BLaER1 (cell line): ENCODE data around the gene CXCR4.
"Not testable (repeated sequence)": the region's sequence is repeated elsewhere in the genome, so short reads cannot be mapped to it uniquely, and the experiment has no call there.

Source experiments
- H3K27ac ChIP-seq: shearing (Covaris generic); formaldehyde crosslinking; 2 replicates; pipeline ENCODE4 v1.8.1; 2022
- H3K27me3 ChIP-seq: shearing (Covaris generic); formaldehyde crosslinking; 2 replicates; pipeline ENCODE4 v1.8.1; 2022
- H3K36me3 ChIP-seq: shearing (Covaris generic); formaldehyde crosslinking; 2 replicates; pipeline ENCODE4 v1.8.1; 2022
- H3K4me1 ChIP-seq: shearing (Covaris generic); formaldehyde crosslinking; 2 replicates; pipeline ENCODE4 v1.8.1; 2022
- H3K4me2 ChIP-seq: shearing (Covaris generic); formaldehyde crosslinking; 2 replicates; pipeline ENCODE4 v1.8.1; 2022
- H3K4me3 ChIP-seq: shearing (Covaris generic); formaldehyde crosslinking; 2 replicates; pipeline ENCODE4 v1.8.1; 2022
- H3K9ac ChIP-seq: shearing (Covaris generic); formaldehyde crosslinking; 2 replicates; pipeline ENCODE4 v1.8.1; 2022
- H3K9me3 ChIP-seq: shearing (Covaris generic); formaldehyde crosslinking; 2 replicates; pipeline ENCODE4 v1.8.1; 2022
- H4K20me1 ChIP-seq: shearing (Covaris generic); formaldehyde crosslinking; 2 replicates; pipeline ENCODE4 v1.8.1; 2022
- Cebpa-rat ChIP-seq: shearing (Covaris generic); IDR thresholded peaks from 2 replicates; pipeline ENCODE4 v1.8.1; 2022

The CXCR4 gene

DNA sequence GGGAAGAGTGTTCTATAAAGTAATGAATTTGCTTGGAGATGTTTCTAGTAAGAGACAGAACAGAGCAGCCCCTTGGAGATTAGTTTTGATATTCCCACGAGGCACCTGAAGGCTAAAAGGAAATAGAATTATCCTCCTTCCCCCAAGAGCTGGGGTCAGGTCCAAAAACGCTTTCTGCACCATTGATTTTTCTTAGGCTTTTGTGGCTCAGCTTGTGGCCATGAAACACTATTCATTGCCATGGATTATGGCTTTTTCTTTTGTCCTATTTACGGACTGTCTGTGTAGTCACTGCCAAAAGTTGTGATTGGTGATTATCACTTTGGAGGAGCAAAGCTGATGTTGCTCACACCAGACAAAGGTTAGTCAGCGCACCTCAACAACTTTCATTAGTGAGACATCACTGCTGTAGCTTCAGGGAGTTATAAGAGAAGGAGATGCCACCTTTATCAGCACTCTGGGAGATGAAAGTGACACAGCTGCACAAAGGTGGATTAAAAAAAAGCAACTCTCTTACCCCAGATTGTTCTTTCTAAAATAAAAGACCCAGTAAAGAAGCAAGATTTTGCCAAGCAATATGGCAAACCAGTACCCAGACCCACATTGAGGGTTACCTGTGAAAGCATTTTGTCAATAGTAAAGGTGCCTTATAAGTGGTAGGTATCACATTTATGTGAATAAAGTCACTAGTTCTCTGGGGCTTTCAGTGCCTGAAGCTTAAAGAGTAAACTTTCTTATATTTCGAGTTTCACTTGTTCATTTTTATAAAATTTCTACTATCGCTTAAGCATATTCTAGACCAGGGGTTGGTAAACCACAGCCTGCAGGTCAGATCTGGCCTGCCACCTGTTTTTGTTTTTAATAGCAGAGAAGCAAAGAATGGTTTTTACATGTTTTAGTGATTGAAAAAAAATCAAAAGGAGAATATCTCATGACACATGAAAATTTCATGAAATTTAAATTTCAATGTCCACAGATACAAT is 10.6 kb downstream of the CXCR4 start:
- no peak overlapping the region for H3K9ac ChIP-seq
- H3K4me2 ChIP-seq: peak overlapping the region; percentile 64
- H4K20me1 ChIP-seq: peaks cover 9% of the 10 kb centered on the region
- no peak for TF ChIP-seq Cebpa-rat
- no peaks in the 10 kb centered on the region for H3K27me3 ChIP-seq
- H3K36me3 ChIP-seq: no peaks in the 10 kb centered on the region
- H3K27ac ChIP-seq: no peak overlapping the region
- no peak overlapping the region for H3K4me3 ChIP-seq
- H3K9me3 ChIP-seq: no peaks in the 10 kb centered on the region
- peaks cover 28% of the 10 kb centered on the region for H3K4me1 ChIP-seq

GRCh38 chr2:136106505-136106904 is 11.4 kb downstream of the CXCR4 start:
- no peak overlapping the region for H3K9ac ChIP-seq
- no peaks in the 10 kb centered on the region for H3K27me3 ChIP-seq
- H3K27ac ChIP-seq: no peak overlapping the region
- peak overlapping the region; percentile 64 for H3K4me2 ChIP-seq
- no peak for TF ChIP-seq Cebpa-rat
- peaks cover 25% of the 10 kb centered on the region for H3K4me1 ChIP-seq
- no peaks in the 10 kb centered on the region for H3K9me3 ChIP-seq
- H3K4me3 ChIP-seq: no peak overlapping the region
- no peaks in the 10 kb centered on the region for H3K36me3 ChIP-seq
- H4K20me1 ChIP-seq: peaks cover under 1% of the 10 kb centered on the region; the same call in 1 of the 2 replicates

- no peaks in the 10 kb centered on the region for H3K9me3 ChIP-seq
- no peak overlapping the region for H3K9ac ChIP-seq
- H3K27me3 ChIP-seq: no peaks in the 10 kb centered on the region
- H4K20me1 ChIP-seq: no peaks in the 10 kb centered on the region
- no peak overlapping the region for H3K27ac ChIP-seq
- H3K4me2 ChIP-seq: no peak overlapping the region
- no peaks in the 10 kb centered on the region for H3K36me3 ChIP-seq
- peaks cover 25% of the 10 kb centered on the region for H3K4me1 ChIP-seq
- TF ChIP-seq Cebpa-rat: no peak
- no peak overlapping the region for H3K4me3 ChIP-seq
These were observed 13.0 kb downstream of the CXCR4 start for GRCh38 chr2:136104977-136105376.

- TF ChIP-seq Cebpa-rat: no peak
- Histone ChIP-seq H3K4me3 (no peak overlapping the region), H3K4me1 (no peaks in the 10 kb centered on the region), H3K9ac (no peak overlapping the region), H3K4me2 (no peak overlapping the region), H3K27ac (no peak overlapping the region), H4K20me1 (no peaks in the 10 kb centered on the region), H3K27me3 (no peaks in the 10 kb centered on the region), H3K36me3 (no peaks in the 10 kb centered on the region), H3K9me3 (no peaks in the 10 kb centered on the region)
These were observed 16.9 kb downstream of the CXCR4 start for GRCh38 chr2:136101042-136101441.

DNA sequence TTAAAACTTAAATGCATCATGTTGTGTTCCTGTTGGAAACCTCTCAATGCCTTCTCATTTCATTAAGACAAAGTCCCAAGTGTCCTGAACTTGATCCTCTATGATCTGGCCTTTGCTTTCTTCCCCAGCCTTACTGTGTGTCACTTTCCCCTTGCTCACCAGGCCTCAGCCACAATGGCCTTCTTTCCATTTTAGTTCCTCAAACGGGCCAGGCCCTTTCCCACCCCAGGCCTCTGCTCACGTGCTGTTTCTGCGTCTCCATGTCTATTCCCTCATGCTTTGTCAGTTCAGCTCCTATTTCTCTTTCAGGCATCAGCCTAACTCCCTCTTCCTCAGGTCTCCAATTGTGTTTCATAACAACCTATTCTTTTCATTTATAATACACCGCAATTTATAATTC is 19.5 kb downstream of the CXCR4 start:
- no peaks in the 10 kb centered on the region for H4K20me1 ChIP-seq
- H3K27me3 ChIP-seq: no peaks in the 10 kb centered on the region
- no peaks in the 10 kb centered on the region for H3K9me3 ChIP-seq
- no peak overlapping the region for H3K4me2 ChIP-seq
- no peak overlapping the region for H3K4me3 ChIP-seq
- H3K36me3 ChIP-seq: no peaks in the 10 kb centered on the region
- no peak overlapping the region for H3K9ac ChIP-seq
- no peak for TF ChIP-seq Cebpa-rat
- no peaks in the 10 kb centered on the region for H3K4me1 ChIP-seq
- H3K27ac ChIP-seq: no peak overlapping the region

DNA sequence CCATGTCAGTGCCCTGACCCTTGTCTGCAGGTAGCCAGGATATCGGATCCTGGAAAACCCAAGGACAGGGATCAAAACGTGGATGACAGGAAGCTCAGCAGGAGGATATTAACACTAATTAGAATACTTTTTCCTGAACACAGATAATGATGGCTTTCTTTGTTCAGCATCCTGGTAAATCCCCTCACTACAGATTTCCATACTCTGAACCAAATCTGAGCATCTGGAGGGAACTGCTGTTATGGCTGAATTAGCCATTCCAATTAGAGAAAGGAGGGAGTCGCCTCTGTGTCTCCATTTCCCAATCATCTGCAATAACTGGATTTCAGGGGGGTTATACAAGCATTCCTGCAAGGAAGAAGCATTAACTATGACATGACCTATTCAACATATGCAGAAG is 24.4 kb downstream of the CXCR4 start:
- no peaks in the 10 kb centered on the region for H3K27me3 ChIP-seq
- no peaks in the 10 kb centered on the region for H3K4me1 ChIP-seq
- no peaks in the 10 kb centered on the region for H4K20me1 ChIP-seq
- H3K4me2 ChIP-seq: no peak overlapping the region
- no peak overlapping the region for H3K4me3 ChIP-seq
- H3K27ac ChIP-seq: no peak overlapping the region
- H3K9me3 ChIP-seq: peaks cover 8% of the 10 kb centered on the region
- H3K36me3 ChIP-seq: no peaks in the 10 kb centered on the region
- TF ChIP-seq Cebpa-rat: no peak
- H3K9ac ChIP-seq: no peak overlapping the region

DNA sequence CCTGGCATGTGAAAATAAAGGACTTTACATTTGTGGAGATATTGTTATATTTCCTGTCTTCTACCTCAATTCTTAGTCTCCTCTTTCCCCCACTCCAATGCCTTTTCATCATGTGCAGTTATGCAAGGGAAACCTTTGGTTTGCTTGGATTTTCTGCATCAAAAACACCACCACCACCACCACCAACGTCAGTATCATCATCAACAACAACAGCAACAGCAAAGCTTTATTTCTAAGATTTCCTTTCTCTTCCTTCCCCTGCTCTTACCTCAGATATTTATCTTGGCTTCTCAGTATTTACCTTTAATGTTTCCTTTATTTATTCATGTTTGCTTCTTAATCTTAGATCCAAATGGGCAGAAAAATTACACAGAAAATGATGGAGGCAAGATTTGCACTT is 26.1 kb downstream of the CXCR4 start:
- H3K36me3 ChIP-seq: no peaks in the 10 kb centered on the region
- H3K4me2 ChIP-seq: no peak overlapping the region
- peaks cover 1% of the 10 kb centered on the region; the same call in 1 of the 2 replicates for H3K4me1 ChIP-seq
- H3K27me3 ChIP-seq: no peaks in the 10 kb centered on the region
- peaks cover 23% of the 10 kb centered on the region for H3K9me3 ChIP-seq
- no peak overlapping the region for H3K9ac ChIP-seq
- no peaks in the 10 kb centered on the region for H4K20me1 ChIP-seq
- no peak for TF ChIP-seq Cebpa-rat
- H3K27ac ChIP-seq: no peak overlapping the region
- no peak overlapping the region for H3K4me3 ChIP-seq

GRCh38 chr2:136087901-136088460 is 30.0 kb downstream of the CXCR4 start:
- H3K4me3 ChIP-seq: not testable (repeated sequence)
- H3K9me3 ChIP-seq: peaks cover 23% of the 10 kb centered on the region

GRCh38 chr2:136086253-136087016 is 31.5 kb downstream of the CXCR4 start:
- TF ChIP-seq Cebpa-rat: no peak
- Histone ChIP-seq H3K4me1 (peaks cover 7% of the 10 kb centered on the region; the same call in 1 of the 2 replicates), H3K4me3 (no peak overlapping the region), H4K20me1 (no peaks in the 10 kb centered on the region), H3K36me3 (no peaks in the 10 kb centered on the region), H3K27ac (no peak overlapping the region), H3K4me2 (peak overlapping the region; percentile 13; the same call in 1 of the 2 replicates), H3K27me3 (no peaks in the 10 kb centered on the region), H3K9me3 (peaks cover 23% of the 10 kb centered on the region), H3K9ac (no peak overlapping the region)

More at GRCh38 chr2:136087901-136088460, 30.0 kb downstream of the CXCR4 start:
- H3K27me3 ChIP-seq, H3K36me3 ChIP-seq, H3K4me2 ChIP-seq, H3K9ac ChIP-seq, H3K4me1 ChIP-seq, H4K20me1 ChIP-seq, H3K27ac ChIP-seq: not testable (repeated sequence)
